Testis (tissue), 3 donors: ENCODE data around the gene OPCML. TPM values are rescaled to one million over a fixed set of nuclear protein-coding genes. Genes with fewer than 3 reads are reported as not detected.

Experiments used
- DNase-seq: peaks from one replicate; pipeline ENCODE4 v3.0.0-alpha.2; 2019
- H3K27ac ChIP-seq, 2 donors: fragments of 200-600 bp; sonication (generic); one replicate each; pipeline ENCODE4 v1.5.1; 2019
- H3K27me3 ChIP-seq: fragments of 200-600 bp; sonication (generic); one replicate; pipeline ENCODE4 v1.5.1; 2019
- H3K36me3 ChIP-seq: fragments of 200-600 bp; sonication (generic); one replicate; pipeline ENCODE4 v1.5.1; 2017; ENCODE audit warnings: low read depth; ENCODE audit errors: missing control alignments
- H3K4me1 ChIP-seq: fragments of 200-600 bp; sonication (generic); one replicate; pipeline ENCODE4 v1.5.1; 2019
- H3K4me3 ChIP-seq, 2 donors: fragments of 200-600 bp; sonication (generic); one replicate each; pipeline ENCODE4 v1.5.1; 2017 to 2019
- H3K9me3 ChIP-seq: fragments of 200-600 bp; sonication (generic); one replicate; pipeline ENCODE4 v1.5.1; 2017
- CTCF ChIP-seq, 3 experiments: fragments of 450-650 bp in 2 of 3; fragments of 200-600 bp in 1 of 3; sonication (generic) in 1 of 3; IDR thresholded peaks; one replicate each; pipeline ENCODE4 v1.5.1; 2016 to 2019; ENCODE audit warnings: antibody characterized with exemption in 3 of 3, mild to moderate bottlenecking in 2 of 3, moderate library complexity in 1 of 3
- POLR2A ChIP-seq: fragments of 450-650 bp; IDR thresholded peaks from one replicate; pipeline ENCODE4 v1.6.1; 2017; ENCODE audit warnings: antibody characterized with exemption, mild to moderate bottlenecking, moderate library complexity
- WGBS, 2 donors: methylation state at CpG; one replicate each; pipeline ENCODE4 v1.1.5; 2018; 5-methylcytosine and 5-hydroxymethylcytosine counted together
- intact Hi-C: fragments of 100-400 bp; cut with DNase I; formaldehyde crosslinking; loops from one replicate; pipeline ENCODE4 v1.15.1; 2023; ENCODE audit warnings: low total_unique reads
- polyA plus RNA-seq: library from polyadenylated mRNA; stranded (reverse); fragments of 350-450 nt; fragmentation: Illumina TruSeq; extraction: RNeasy Lipid Tissue Mini Kit (QIAGEN cat#74804); gene quantifications from one replicate; pipeline ENCODE4 v1.2.3, GENCODE V29; 2014; ENCODE audit warnings: low read depth, low replicate concordance; ENCODE audit not compliant: insufficient read depth
- total RNA-seq, 2 donors: library from RNA; depleted of rRNA; stranded (reverse); fragments of >200 nt; gene quantifications; one replicate each; pipeline ENCODE4 v1.2.3, GENCODE V29; 2016

The OPCML gene
- total and polyA plus RNA-seq, 3 donors from 2014 or later: 0.16 to 2.7 (median 0.62) TPM

DNA sequence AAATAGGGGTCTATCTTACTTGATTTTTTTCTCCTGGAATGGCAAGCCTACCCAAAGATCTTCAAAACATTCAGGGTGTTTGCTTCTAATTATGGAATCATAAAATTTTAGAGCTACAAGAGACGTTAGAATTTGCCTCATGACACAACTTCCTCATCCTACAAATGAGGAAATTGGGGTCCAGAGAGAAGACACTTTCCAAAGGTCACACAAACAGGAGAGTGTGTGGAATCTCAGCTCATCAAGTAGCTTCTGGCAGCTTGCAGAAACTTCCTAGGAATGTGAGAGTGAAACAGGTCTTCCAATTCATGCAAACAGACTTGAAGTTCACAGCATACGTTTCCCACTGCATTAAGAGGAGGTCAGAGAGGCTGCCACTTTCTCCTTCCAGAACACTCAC, 976.0 kb downstream of the OPCML start:
- Histone ChIP-seq H3K27ac (no peak overlapping the region), H3K27me3 (no peaks in the 10 kb centered on the region), H3K4me3 (no peak overlapping the region), H3K9me3 (no peaks in the 10 kb centered on the region), H3K4me1 (no peaks in the 10 kb centered on the region), H3K36me3 (no peaks in the 10 kb centered on the region)
- WGBS, 2 donors: 65 to 70% methylated on average over 2 of the region's 2 CpGs
- no peak for TF ChIP-seq CTCF (IDR thresholded peaks at IDR 0.05)
- TF ChIP-seq POLR2A: no peak
- intact Hi-C loops: no loop called here
- no peak for DNase-seq

DNA sequence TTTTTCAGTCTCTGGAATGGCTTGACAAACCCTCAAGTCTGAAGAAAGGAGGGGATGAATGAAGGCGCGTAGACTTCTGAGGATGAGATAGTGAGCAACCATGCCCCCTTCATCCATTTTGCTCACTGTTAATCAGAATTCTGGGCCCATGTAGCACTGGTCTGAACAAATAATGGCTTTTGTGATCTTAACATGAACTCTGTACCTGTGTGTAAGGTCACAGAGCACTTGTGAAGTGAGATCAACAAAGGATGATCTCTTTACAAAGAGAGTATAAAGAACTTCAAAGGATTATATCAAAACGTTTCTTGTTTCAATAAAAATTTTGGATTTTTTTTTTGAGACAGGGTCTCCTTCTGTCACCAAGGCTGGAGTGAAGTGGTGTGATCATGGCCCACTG, 976.7 kb downstream of the OPCML start:
- no peaks in the 10 kb centered on the region for H3K9me3 ChIP-seq
- H3K27me3 ChIP-seq: no peaks in the 10 kb centered on the region
- H3K4me1 ChIP-seq: no peaks in the 10 kb centered on the region
- intact Hi-C loops: no loop called here
- H3K27ac ChIP-seq: no peak overlapping the region
- no peak overlapping the region for H3K4me3 ChIP-seq
- no peak for DNase-seq
- no peaks in the 10 kb centered on the region for H3K36me3 ChIP-seq
- no peak for TF ChIP-seq POLR2A
- TF ChIP-seq CTCF (IDR thresholded peaks at IDR 0.05): no peak
- WGBS, 2 donors: 86 to 87% methylated on average over 3 of the region's 3 CpGs

GRCh38 chr11:132551016-132551415, 981.3 kb downstream of the OPCML start:
- Histone ChIP-seq H3K27ac (no peak overlapping the region), H3K4me3 (no peak overlapping the region), H3K9me3 (no peaks in the 10 kb centered on the region), H3K36me3 (no peaks in the 10 kb centered on the region), H3K4me1 (no peaks in the 10 kb centered on the region), H3K27me3 (no peaks in the 10 kb centered on the region)
- WGBS, 2 donors: 89 to 93% methylated on average over 5 of the region's 5 CpGs
- no peak for TF ChIP-seq POLR2A
- TF ChIP-seq CTCF (IDR thresholded peaks at IDR 0.05): no peak
- intact Hi-C loops: no loop called here
- no peak for DNase-seq

DNA sequence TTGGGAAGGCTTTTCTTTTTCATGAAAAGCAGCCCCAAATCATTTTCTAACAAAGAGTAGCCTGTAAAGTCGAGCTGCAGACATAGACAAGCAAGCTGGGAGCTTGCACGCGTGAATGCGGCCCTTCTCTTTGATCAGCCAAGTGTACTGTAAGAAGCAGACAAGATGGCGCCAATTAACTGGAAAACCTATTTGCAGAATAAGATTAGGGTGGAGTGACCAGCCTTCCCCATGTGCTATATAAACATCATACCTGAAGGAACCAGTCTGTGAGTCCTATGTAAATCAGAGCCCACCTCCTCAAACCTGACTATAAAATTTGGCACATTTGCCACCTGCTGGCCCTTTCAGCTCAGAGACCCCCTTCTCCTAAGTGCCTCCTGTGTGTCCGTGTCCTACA, 982.7 kb downstream of the OPCML start:
- Histone ChIP-seq H3K27ac (no peak overlapping the region), H3K4me3 (no peak overlapping the region), H3K9me3 (no peaks in the 10 kb centered on the region), H3K27me3 (no peaks in the 10 kb centered on the region), H3K36me3 (no peaks in the 10 kb centered on the region), H3K4me1 (no peaks in the 10 kb centered on the region)
- intact Hi-C loops: no loop called here
- no peak for TF ChIP-seq CTCF (IDR thresholded peaks at IDR 0.05)
- no peak for DNase-seq
- 85 to 86% methylated on average over 6 of the region's 6 CpGs for WGBS, 2 donors

DNA sequence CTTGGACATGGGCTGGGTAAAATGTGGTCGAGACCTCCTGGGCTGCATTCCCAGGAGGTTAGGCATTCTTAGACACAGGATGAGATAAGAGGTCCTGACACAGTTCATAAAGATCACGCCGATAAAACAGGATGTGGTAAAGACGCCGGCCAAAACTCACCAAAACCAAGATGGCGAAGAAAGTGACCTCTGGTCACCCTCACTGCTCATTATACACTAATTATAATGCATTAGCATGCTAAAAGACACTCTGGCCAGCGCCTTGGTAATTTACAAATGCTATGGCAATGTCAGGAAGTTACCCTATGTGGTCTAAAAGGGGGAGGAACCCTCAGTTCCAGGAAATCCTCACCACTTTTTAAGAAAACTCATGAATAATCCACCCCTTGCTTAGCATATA, 983.3 kb downstream of the OPCML start:
- intact Hi-C loops: no loop called here
- no peak overlapping the region for H3K27ac ChIP-seq
- H3K36me3 ChIP-seq: no peaks in the 10 kb centered on the region
- DNase-seq: no peak
- no peak overlapping the region for H3K4me3 ChIP-seq
- no peaks in the 10 kb centered on the region for H3K27me3 ChIP-seq
- no peaks in the 10 kb centered on the region for H3K9me3 ChIP-seq
- WGBS, 2 donors: 90% methylated on average over 7 of the region's 7 CpGs
- no peaks in the 10 kb centered on the region for H3K4me1 ChIP-seq
- TF ChIP-seq POLR2A: no peak
- no peak for TF ChIP-seq CTCF (IDR thresholded peaks at IDR 0.05)
